Measurements from ENCODE around the gene SFXN5.
"Not testable (repeated sequence)": the region's sequence is repeated elsewhere in the genome, so short reads cannot be mapped to it uniquely, and the experiment has no call there.

The SFXN5 gene

DNA sequence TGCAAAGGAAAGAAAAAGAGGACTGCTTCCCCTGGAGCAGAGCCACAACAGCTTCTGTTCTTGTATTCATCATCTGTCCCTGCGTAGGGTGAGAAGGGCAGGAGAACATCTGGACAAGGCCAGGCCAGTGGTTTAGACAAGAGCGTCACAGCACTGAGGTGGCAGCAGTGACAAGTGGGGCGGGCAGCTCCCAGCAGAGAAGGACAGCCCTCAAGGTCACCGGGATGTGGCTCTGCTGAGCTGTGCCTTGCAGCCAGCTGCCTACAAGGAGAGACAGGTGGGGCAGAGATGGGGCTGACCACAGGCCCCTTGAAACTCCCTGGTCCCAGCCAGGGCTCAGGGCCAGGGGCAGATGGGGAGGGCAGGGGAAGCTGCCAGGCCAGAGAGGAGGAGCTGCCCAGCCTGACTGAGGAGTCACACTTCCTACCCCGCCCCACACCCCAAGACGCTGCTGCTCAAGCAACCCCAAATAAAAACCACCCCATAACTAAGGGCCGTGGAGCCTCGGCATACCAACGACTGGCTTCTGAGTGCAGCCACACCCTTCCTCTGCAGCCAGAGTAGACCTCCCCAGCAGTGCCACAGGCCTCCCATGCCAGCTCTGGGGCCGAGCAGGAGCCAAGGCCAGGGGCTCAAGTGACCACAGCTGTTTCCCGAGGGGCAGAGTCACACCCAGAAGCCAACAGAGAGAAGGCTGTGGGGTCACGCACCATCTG lies 35.9 kb upstream of the SFXN5 start:
- Mint-ChIP-seq H3K27ac (peak overlapping the region; percentile 18), H3K4me3 (peak overlapping the region; percentile 20)

DNA sequence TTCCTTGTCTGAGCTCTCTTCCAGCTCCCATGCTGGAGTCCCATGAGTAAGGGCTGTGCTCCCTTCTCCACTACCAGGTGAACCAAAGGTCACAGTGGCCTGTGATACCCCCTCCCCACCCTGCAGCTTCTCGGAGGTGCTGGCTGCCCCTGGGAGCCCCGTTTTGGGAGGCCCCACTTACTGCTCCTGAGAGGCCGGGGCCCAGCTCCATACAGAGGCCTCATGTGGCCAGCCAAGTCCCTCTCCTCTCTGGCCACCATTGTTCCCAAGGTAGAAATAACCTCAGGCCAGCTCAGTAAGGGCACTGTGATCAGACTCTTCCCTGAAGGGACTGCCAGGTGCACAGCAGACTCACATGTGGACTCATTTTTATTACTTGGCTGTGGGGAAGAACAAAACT lies 35.3 kb upstream of the SFXN5 start:
- H3K36me3 Mint-ChIP-seq (ENCODE audit: low read depth), result no peaks in the 10 kb centered on the region

More for the DNA sequence above, 35.9 kb upstream of the SFXN5 start:
- DNase-seq (ENCODE audit: low spot score), result no peak
- peaks cover 10% of the 10 kb centered on the region for H3K27me3 Mint-ChIP-seq (ENCODE audit: low read depth)
- no peaks in the 10 kb centered on the region for H3K9me3 Mint-ChIP-seq
- no peaks in the 10 kb centered on the region for H3K36me3 Mint-ChIP-seq (ENCODE audit: low read depth)
- peaks cover 38% of the 10 kb centered on the region for H3K4me1 Mint-ChIP-seq (ENCODE audit: low read depth)

DNA sequence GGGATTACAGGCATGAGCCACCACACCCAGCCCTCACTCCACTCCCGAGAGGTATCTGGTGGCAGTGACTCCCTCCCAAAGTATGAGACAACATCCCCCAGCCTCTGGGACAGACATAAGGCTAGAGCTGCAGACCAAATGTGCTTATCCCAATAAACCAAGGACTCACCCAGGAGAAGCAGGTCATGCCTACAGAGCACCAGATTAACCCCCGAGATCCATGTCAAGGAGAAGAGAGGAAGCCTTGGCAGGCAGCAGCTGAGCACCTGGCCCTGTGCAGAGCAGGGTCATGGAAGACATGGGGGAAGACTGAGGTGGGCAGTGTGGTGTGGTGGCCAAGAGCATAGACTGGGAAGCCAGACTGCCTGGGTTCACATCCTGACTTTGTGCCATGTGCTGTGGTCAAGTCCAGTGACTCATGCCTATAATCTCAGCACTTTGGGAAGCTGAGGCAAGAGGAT lies 34.0 kb upstream of the SFXN5 start:
- Mint-ChIP-seq H3K36me3 (ENCODE audit: low read depth) (no peaks in the 10 kb centered on the region), H3K27ac (no peak overlapping the region), H3K27me3 (ENCODE audit: low read depth) (peaks cover under 1% of the 10 kb centered on the region), H3K4me3 (no peak overlapping the region), H3K9me3 (no peaks in the 10 kb centered on the region), H3K4me1 (ENCODE audit: low read depth) (peaks cover 28% of the 10 kb centered on the region)
- no peak for DNase-seq (ENCODE audit: low spot score)

More for the DNA sequence above, 35.3 kb upstream of the SFXN5 start:
- DNase-seq (ENCODE audit: low spot score), result no peak
- Mint-ChIP-seq H3K9me3 (no peaks in the 10 kb centered on the region), H3K27ac (peak overlapping the region; percentile 18), H3K4me3 (peak overlapping the region; percentile 3), H3K4me1 (ENCODE audit: low read depth) (peaks cover 39% of the 10 kb centered on the region), H3K27me3 (ENCODE audit: low read depth) (peaks cover 10% of the 10 kb centered on the region)

DNA sequence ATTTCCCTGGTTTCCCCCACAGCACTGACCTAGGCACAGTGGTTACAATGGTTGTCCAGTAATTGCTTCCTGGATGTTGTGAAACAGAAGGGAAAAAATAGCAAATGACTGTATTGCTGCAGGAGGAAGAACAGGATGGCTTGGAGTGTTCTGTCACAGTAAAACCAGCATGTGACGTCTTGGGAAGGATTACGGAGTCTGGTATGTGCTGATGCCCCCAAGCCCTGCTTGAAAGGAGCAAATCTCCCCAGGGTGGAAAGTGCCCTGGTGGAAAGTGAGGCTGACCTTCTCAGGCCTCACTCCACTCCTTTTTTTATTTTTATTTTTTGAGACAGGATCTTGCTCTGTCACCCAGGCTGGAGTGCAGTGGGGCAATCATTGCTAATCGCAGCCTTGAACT lies 33.4 kb upstream of the SFXN5 start:
- no peak for DNase-seq (ENCODE audit: low spot score)
- Mint-ChIP-seq H3K4me1 (ENCODE audit: low read depth) (peaks cover 27% of the 10 kb centered on the region), H3K9me3 (no peaks in the 10 kb centered on the region), H3K36me3 (ENCODE audit: low read depth) (no peaks in the 10 kb centered on the region), H3K4me3 (no peak overlapping the region), H3K27ac (no peak overlapping the region), H3K27me3 (ENCODE audit: low read depth) (no peaks in the 10 kb centered on the region)

DNA sequence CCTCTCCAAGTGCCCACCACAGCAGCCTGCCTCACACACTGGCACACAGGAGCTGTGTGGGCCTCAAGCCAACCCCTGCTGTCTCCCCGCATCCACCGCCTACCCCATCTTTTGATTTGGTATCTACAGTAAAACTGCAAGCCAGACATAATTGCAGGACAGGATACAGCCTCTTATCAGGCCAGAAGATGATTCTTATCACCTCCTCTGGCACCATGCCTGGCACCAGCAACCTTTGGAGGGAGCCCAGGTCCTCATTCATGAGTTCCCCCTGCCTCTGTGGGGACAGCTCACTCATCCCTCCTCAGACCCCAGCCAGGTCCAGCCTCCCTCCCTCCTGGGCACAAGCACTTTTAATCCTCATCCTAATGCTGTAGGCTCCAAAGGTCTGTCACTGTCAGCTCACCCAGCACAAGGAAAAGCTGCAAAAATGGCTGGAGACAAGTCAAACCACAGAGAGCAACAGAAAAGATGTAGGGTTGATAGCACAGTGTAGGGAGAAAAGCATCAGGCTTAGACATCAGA lies 31.6 kb upstream of the SFXN5 start:
- H3K4me3 Mint-ChIP-seq, result peak overlapping the region; percentile 2
- H3K9me3 Mint-ChIP-seq, result no peaks in the 10 kb centered on the region
- H3K4me1 Mint-ChIP-seq (ENCODE audit: low read depth), result peaks cover 23% of the 10 kb centered on the region
- no peak for DNase-seq (ENCODE audit: low spot score)
- H3K27me3 Mint-ChIP-seq (ENCODE audit: low read depth), result no peaks in the 10 kb centered on the region
- H3K36me3 Mint-ChIP-seq (ENCODE audit: low read depth), result no peaks in the 10 kb centered on the region
- peak overlapping the region; percentile 74 for H3K27ac Mint-ChIP-seq

DNA sequence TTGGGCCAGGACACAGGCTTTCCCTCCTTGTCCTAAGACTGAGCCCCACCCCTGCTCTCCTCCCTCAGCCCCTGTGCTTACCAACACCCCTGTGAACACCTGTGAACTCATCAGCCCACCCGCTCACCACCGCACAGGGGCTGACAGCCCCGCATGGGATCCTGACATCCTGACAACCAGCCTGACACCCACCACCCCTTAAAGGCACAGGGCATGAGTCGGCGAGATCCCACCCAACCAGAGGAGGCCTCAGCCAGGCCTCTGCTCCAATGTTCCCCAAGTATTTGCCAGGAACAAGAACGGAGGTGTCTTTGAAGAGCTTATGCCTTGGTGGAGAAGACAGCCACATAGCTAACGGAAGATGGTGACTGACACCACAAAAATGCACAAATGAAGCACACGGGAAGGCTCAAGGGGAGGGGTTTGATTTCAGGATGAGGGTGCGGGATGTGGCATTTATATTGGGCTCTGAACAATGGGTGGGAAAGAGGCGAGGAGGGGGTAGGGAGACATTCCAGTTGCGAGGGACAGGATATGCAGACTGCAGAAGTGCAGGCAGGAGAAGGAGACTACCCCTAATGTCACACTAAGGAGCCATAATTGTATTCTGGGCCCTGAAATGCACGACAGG lies 30.2 kb upstream of the SFXN5 start:
- Mint-ChIP-seq H3K4me3 (no peak overlapping the region), H3K36me3 (ENCODE audit: low read depth) (no peaks in the 10 kb centered on the region), H3K9me3 (no peaks in the 10 kb centered on the region), H3K4me1 (ENCODE audit: low read depth) (peaks cover 16% of the 10 kb centered on the region), H3K27ac (no peak overlapping the region), H3K27me3 (ENCODE audit: low read depth) (no peaks in the 10 kb centered on the region)
- no peak for DNase-seq (ENCODE audit: low spot score)

DNA sequence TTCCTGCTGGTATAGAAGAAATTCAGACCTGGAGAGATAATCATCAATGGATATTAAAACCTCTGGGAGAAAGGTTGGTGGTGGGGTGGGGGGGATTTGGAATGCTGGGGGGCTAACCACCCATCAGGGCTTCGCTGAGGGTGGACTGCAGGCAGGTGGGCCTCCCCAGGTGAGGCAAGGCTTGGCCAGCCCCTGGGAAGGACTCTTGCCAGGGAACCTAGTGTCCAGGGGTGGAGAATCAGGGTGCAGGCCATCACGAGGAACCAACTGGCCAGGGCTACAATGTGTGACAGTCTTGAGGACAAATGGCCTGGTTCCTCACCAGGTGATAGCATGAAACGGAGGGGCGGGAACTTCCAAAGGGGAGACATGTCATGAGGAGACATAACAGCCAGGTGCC lies 29.4 kb upstream of the SFXN5 start:
- Mint-ChIP-seq H3K27ac (no peak overlapping the region), H3K9me3 (no peaks in the 10 kb centered on the region), H3K36me3 (ENCODE audit: low read depth) (no peaks in the 10 kb centered on the region), H3K4me3 (no peak overlapping the region), H3K4me1 (ENCODE audit: low read depth) (peaks cover 16% of the 10 kb centered on the region), H3K27me3 (ENCODE audit: low read depth) (no peaks in the 10 kb centered on the region)
- DNase-seq (ENCODE audit: low spot score), result no peak

DNA sequence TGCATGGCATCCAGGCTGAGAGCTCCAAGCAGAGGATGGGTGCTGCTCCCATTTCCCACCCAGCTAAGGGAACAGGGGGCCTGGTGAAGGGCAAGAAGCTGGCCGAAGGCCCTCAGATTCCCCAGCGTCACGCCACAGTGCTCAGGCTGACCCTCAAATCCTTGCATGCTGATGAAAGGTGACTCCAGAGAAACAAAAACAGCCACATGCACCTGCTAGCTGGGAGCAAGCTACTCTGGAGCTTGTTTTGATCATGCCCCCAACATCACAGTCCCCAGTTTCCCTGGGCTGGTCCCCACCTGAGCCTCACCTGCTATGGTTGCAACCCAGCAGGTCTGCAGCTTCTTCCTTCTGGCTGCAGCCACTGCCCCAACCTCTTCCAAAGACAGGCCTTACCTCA lies 28.0 kb upstream of the SFXN5 start:
- H3K4me1 Mint-ChIP-seq (ENCODE audit: low read depth), result peaks cover 16% of the 10 kb centered on the region
- DNase-seq (ENCODE audit: low spot score), result no peak
- H3K36me3 Mint-ChIP-seq (ENCODE audit: low read depth), result no peaks in the 10 kb centered on the region
- H3K4me3 Mint-ChIP-seq, result no peak overlapping the region
- H3K27ac Mint-ChIP-seq, result no peak overlapping the region
- H3K9me3 Mint-ChIP-seq, result no peaks in the 10 kb centered on the region
- H3K27me3 Mint-ChIP-seq (ENCODE audit: low read depth), result no peaks in the 10 kb centered on the region

DNA sequence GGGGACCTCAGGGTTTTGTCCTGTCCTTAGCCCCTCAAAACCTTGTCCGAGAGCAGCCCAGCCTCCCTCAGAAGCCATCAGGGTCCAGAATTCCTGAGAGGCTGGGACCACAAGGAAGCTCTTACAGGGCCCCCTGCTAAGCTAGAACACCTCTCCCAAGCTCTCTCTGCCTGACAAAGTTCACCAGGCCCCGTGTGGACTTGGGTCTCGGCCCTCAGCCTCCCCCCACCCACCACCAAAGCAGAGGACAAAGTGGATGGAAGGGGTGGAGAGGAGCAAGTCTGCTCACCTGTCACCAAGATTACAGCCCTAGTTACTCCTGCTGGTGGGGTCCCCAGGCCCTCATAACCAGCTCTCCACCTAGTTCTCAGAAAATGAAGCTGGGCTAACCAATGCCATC lies 24.4 kb upstream of the SFXN5 start:
- Mint-ChIP-seq H3K4me1 (ENCODE audit: low read depth) (no peaks in the 10 kb centered on the region), H3K27ac (no peak overlapping the region), H3K36me3 (ENCODE audit: low read depth) (no peaks in the 10 kb centered on the region), H3K9me3 (no peaks in the 10 kb centered on the region), H3K27me3 (ENCODE audit: low read depth) (no peaks in the 10 kb centered on the region), H3K4me3 (no peak overlapping the region)
- no peak for DNase-seq (ENCODE audit: low spot score)

DNA sequence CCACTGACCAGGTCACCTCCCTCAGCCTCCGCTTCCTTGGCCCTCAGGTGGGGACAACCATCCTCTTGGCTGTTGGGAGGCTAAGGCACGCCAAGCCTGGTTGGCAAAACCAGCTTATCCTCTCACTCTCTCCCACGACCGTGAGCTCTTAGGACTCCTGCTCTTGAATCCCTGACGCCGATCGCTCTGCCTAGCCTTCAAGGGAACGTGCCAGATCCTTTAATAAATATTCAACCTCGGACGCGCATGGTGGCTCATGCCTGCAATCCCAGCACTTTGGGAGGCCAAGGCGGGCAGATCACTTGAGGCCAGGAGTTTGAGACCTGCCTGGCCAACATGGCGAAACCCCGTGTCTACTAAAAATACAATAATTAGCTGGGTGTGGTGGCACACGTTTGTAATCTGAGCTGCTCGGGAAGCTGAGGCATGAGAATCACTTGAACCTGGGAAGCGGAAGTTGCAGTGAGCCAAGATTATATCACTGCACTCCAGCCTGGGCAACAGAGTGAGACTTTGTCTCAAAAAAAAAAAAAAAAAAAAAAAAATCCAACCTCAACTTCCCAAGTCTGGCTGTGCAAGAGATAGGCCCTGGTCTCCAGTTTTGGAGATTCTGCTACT lies 22.2 kb upstream of the SFXN5 start:
- H3K27me3 Mint-ChIP-seq (ENCODE audit: low read depth); H3K27ac Mint-ChIP-seq; H3K4me1 Mint-ChIP-seq (ENCODE audit: low read depth); H3K9me3 Mint-ChIP-seq; H3K4me3 Mint-ChIP-seq; H3K36me3 Mint-ChIP-seq (ENCODE audit: low read depth); DNase-seq (ENCODE audit: low spot score): not testable (repeated sequence)

DNA sequence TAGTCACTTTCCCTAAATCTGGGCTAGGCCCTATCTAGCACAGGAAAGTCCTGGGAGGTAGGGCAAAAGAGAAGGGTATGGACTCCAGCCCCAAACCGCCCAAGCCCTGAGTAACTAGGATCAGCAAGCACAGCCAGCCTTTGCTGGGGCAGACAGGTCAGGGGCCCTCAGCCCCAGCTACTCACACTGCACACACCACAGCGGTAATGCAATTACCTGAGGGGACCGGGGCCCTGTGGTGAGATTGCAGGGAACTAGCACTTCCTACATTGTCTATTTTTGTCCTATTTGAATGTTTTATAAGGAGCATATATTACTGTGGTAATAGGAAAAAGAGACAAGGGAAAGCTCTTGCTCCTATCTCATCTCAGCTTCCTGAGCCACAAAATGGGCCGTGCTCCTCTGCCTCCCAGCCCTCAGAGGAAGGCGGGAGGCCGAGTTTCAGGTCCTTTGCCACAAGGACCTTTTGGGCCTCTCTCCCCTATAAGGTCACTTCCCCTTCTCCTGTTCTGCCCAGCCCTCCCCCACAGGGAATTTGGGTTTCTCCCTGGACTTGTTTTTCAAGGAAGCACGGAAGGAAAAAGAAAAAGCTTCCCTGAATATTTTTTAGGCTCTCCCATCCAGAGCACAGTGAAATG lies 20.8 kb upstream of the SFXN5 start:
- H3K4me1 Mint-ChIP-seq (ENCODE audit: low read depth), result no peaks in the 10 kb centered on the region
- H3K27me3 Mint-ChIP-seq (ENCODE audit: low read depth), result no peaks in the 10 kb centered on the region
- no peaks in the 10 kb centered on the region for H3K36me3 Mint-ChIP-seq (ENCODE audit: low read depth)
- no peaks in the 10 kb centered on the region for H3K9me3 Mint-ChIP-seq
- no peak overlapping the region for H3K27ac Mint-ChIP-seq
- DNase-seq (ENCODE audit: low spot score), result no peak
- no peak overlapping the region for H3K4me3 Mint-ChIP-seq

DNA sequence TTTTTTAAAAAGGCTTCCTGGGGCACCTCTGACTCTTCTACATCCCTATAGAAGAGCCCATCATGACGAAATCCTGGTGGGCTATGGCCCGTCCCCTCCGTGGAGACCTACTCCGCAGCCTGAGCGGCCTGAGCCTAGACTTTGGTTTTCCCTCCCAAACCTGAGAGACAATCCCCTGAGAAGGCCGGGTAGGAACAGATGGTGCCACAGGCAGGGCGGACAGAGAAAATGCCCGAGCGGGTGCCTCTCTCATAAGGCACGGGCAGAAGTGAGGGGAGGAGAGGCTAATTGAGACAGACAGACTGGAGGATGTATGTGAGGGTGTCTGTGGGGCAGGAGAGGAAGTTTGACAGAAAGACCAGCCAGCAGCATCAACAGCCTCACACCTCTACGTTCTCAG lies 20.2 kb upstream of the SFXN5 start:
- no peaks in the 10 kb centered on the region for H3K36me3 Mint-ChIP-seq (ENCODE audit: low read depth)
- no peak for DNase-seq (ENCODE audit: low spot score)
- no peaks in the 10 kb centered on the region for H3K4me1 Mint-ChIP-seq (ENCODE audit: low read depth)
- H3K27ac Mint-ChIP-seq, result no peak overlapping the region
- no peak overlapping the region for H3K4me3 Mint-ChIP-seq
- no peaks in the 10 kb centered on the region for H3K9me3 Mint-ChIP-seq
- no peaks in the 10 kb centered on the region for H3K27me3 Mint-ChIP-seq (ENCODE audit: low read depth)

DNA sequence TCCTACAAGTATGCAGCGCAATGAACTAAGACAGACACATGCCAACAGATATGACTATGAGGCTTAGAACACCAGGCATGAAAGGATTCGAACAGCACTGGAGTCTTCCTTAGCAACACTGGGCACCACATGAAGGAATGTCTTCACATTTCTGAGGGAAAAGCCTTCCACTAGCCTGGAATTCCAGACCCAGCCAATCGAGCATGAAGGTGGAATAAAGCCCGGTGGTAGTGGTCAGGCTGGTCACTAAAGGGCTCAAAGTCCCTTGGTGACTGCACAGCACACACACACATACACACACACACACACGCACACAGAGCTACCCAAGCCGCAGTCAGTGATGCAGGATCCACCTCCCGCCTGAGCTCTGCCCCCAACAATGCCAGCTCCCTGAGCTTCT lies 19.7 kb upstream of the SFXN5 start:
- no peaks in the 10 kb centered on the region for H3K9me3 Mint-ChIP-seq
- H3K27ac Mint-ChIP-seq, result no peak overlapping the region
- DNase-seq (ENCODE audit: low spot score), result no peak
- no peaks in the 10 kb centered on the region for H3K27me3 Mint-ChIP-seq (ENCODE audit: low read depth)
- H3K4me3 Mint-ChIP-seq, result no peak overlapping the region
- H3K4me1 Mint-ChIP-seq (ENCODE audit: low read depth), result no peaks in the 10 kb centered on the region
- H3K36me3 Mint-ChIP-seq (ENCODE audit: low read depth), result no peaks in the 10 kb centered on the region
